Measurements from ENCODE around the gene KLF2. TPM values are rescaled to one million over a fixed set of nuclear protein-coding genes. Genes with fewer than 3 reads are reported as not detected.

Gene KLF2
- total RNA-seq, 2 donors from 2014 or later: 34.9 to 146 TPM

- Histone ChIP-seq H3K9me3 (no peaks in the 10 kb centered on the region), H3K4me1 (ENCODE audit: control insufficient read depth in 1 of 2, low read depth in 2 of 2) (peaks cover 3 to 11% of the 10 kb centered on the region in 2 donors), H3K4me3 (no peak overlapping the region), H3K27me3 (replicated peaks; ENCODE audit: insufficient read depth) (no peaks in the 10 kb centered on the region), H3K36me3 (peaks cover 9% of the 10 kb centered on the region), H3K27ac (no peak overlapping the region)
- no peak for ATAC-seq (ENCODE audit: insufficient number of reproducible peaks, low FRiP score, low read depth)
- TF ChIP-seq, protein P1, sequence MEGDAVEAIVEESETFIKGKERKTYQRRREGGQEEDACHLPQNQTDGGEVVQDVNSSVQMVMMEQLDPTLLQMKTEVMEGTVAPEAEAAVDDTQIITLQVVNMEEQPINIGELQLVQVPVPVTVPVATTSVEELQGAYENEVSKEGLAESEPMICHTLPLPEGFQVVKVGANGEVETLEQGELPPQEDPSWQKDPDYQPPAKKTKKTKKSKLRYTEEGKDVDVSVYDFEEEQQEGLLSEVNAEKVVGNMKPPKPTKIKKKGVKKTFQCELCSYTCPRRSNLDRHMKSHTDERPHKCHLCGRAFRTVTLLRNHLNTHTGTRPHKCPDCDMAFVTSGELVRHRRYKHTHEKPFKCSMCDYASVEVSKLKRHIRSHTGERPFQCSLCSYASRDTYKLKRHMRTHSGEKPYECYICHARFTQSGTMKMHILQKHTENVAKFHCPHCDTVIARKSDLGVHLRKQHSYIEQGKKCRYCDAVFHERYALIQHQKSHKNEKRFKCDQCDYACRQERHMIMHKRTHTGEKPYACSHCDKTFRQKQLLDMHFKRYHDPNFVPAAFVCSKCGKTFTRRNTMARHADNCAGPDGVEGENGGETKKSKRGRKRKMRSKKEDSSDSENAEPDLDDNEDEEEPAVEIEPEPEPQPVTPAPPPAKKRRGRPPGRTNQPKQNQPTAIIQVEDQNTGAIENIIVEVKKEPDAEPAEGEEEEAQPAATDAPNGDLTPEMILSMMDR (IDR thresholded peaks at IDR 0.05): no peak
- DNase-seq (ENCODE audit: low spot score): no peak
Measured at GRCh38 chr19:16368385-16369305, 44.0 kb downstream of the KLF2 start.

DNA sequence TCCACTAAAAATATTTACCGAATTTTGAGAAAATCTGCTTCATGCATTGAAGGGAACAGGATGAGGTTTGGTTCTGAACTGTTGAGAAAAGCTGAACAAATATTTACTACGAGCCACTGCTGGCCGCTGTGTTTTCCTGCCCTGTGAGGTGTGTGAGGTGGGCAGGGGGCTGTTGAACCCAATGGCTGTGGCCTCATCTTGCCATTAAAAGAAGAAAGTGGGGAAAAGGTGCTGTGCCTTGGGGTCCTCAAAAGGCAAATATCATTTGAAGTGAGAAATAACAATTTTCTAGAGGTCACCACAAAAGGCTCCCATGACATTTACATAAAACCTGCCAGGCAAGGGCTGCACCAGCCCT, 44.7 kb downstream of the KLF2 start:
- Histone ChIP-seq H3K27me3 (replicated peaks; ENCODE audit: insufficient read depth) (no peaks in the 10 kb centered on the region), H3K36me3 (peaks cover 9% of the 10 kb centered on the region), H3K4me1 (ENCODE audit: control insufficient read depth in 1 of 2, low read depth in 2 of 2) (peaks cover 3 to 11% of the 10 kb centered on the region in 2 donors), H3K9me3 (no peaks in the 10 kb centered on the region), H3K27ac (no peak overlapping the region), H3K4me3 (no peak overlapping the region)
- TF ChIP-seq, protein P1 (IDR thresholded peaks at IDR 0.05): no peak
- DNase-seq (ENCODE audit: low spot score) (no peak), ATAC-seq (ENCODE audit: insufficient number of reproducible peaks, low FRiP score, low read depth) (no peak)

DNA sequence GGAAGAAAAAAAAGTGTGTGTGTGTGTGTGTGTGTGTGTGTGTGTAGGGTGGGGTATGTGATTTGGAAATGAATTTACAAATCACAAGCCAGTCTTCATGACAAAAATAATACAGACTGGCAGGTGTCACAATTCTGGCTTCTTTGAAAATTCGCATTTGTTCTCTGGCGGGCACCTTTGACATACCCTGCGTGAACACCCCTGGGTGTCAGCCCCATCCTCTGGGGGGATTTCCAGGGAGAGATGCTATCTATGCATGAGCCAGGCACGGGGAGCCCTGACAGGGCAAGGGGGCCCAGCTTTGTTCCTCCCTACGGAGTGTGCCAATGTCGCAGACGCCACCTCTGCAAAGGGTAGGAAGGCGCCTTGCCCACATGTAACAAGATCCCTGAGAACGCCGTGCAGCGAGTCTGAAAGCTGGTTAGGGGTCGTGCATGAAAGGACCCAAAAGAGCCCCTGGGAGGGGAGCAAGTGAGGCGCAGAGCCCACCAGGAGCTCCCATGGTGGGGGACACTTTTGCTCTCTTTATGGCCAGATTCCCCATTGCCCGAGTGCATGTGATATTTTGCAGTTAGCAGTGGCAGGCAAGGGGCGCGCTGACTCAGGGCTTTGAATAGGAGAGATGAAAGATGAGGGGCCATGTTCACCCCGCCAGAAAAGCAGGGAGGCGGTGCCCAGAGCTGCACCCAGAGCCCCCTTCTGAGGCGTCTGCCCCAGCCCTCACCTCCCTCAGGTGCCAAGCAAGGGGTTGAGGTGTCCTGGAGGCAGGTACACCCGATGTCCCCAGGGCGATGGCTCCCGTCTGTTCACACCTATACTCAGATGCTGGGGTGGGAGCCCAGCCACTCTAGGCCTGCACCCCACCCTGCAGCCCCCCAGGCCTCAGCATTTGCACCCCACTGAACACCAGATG, 45.3 kb downstream of the KLF2 start:
- no peak for ATAC-seq (ENCODE audit: insufficient number of reproducible peaks, low FRiP score, low read depth)
- no peak overlapping the region for H3K4me3 ChIP-seq
- no peaks in the 10 kb centered on the region for H3K9me3 ChIP-seq
- H3K36me3 ChIP-seq: peaks cover 16% of the 10 kb centered on the region
- peaks cover 3 to 11% of the 10 kb centered on the region in 2 donors for H3K4me1 ChIP-seq (ENCODE audit: control insufficient read depth in 1 of 2, low read depth in 2 of 2)
- H3K27ac ChIP-seq: no peak overlapping the region
- TF ChIP-seq, protein P1 (IDR thresholded peaks at IDR 0.05): no peak
- DNase-seq (ENCODE audit: low spot score): no peak
- no peaks in the 10 kb centered on the region for H3K27me3 ChIP-seq (replicated peaks; ENCODE audit: insufficient read depth)

DNA sequence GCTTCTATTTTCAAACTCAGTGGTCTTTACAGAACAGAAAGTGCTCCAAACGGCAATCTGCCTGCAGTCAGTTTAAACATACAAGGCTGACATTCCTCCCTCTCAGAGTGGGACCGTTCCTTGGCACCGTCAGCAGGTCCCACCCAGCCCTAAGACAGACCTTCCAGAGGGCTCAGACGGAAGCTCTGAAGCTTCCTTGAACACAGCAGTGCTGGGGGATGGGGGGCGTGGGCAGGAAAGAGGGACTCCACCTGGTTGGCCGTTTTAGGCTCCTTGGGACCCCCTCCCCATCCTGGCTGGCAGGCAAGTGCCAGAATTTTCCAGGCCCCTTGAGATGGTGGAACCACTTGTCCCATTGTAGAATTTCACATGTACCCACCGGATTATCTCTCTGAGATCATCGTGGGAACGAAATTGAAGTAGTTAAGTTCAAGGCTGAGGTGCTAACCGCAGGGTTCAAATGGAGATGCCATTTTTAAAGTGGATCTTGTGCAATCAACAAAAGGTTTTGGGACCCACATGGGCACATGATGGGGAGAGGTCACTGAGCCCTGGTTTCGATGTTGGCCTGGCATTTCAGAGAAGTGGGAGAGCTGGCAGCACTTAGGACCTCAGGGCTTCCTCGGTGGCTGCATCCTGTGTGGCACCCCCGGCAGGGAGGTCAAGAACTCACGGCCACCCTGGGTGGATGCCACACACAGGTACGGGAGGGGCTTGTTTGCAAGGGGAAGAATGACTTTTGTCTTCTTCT, 46.2 kb downstream of the KLF2 start:
- Histone ChIP-seq H3K27me3 (replicated peaks; ENCODE audit: insufficient read depth) (no peaks in the 10 kb centered on the region), H3K27ac (no peak overlapping the region), H3K4me3 (no peak overlapping the region), H3K9me3 (no peaks in the 10 kb centered on the region), H3K4me1 (ENCODE audit: control insufficient read depth in 1 of 2, low read depth in 2 of 2) (peaks cover 3 to 11% of the 10 kb centered on the region in 2 donors), H3K36me3 (peaks cover 25% of the 10 kb centered on the region)
- DNase-seq (ENCODE audit: low spot score): no peak
- no peak for ATAC-seq (ENCODE audit: insufficient number of reproducible peaks, low FRiP score, low read depth)
- TF ChIP-seq, protein P1 (IDR thresholded peaks at IDR 0.05): no peak
